ENCODE measurements around the gene RNFT2.

The RNFT2 gene

GRCh38 chr12:116901612-116902011, 163.5 kb downstream of the RNFT2 start:
- no peak for DNase-seq (ENCODE audit: low read depth in 2 of 2, low spot score in 1 of 2)

Measured in stimulated activated CD8-positive, alpha-beta memory T cell treated with anti-CD3 and anti-CD28 coated beads, Interleukin-4, amount 100 ng/mL, for 1 hour (primary cell).